SK-N-SH (cell line): ENCODE results near the gene C16orf95.

Experiments
- CTCF ChIP-seq: fragments of 200-600 bp; sonication (generic); IDR thresholded peaks from 2 replicates; pipeline ENCODE4 v1.6.1; 2017; ENCODE audit warnings: antibody characterized with exemption, mild to moderate bottlenecking, moderate library complexity
- EP300 ChIP-seq, 2 experiments: IDR thresholded peaks; 2 replicates each; pipeline versions ENCODE4 v1.4.0 to v1.6.1; 2012; ENCODE audit warnings: borderline replicate concordance in 1 of 2, low read depth in 1 of 2, low read length in 1 of 2
- FOSL2 ChIP-seq: IDR thresholded peaks from 2 replicates; pipeline ENCODE4 v1.4.0; 2012; ENCODE audit warnings: low read depth, mild to moderate bottlenecking, moderate library complexity, borderline replicate concordance
- GABPA ChIP-seq: IDR thresholded peaks from 2 replicates; pipeline ENCODE4 v1.4.0; 2012; ENCODE audit warnings: low read depth, mild to moderate bottlenecking
- JUND ChIP-seq: IDR thresholded peaks from 2 replicates; pipeline ENCODE4 v1.4.0; 2012
- MAX ChIP-seq: IDR thresholded peaks from 2 replicates; pipeline ENCODE4 v1.4.0; 2012; ENCODE audit warnings: low read depth
- MXI1 ChIP-seq: IDR thresholded peaks from 2 replicates; pipeline ENCODE4 v1.6.1; 2012; ENCODE audit warnings: mild to moderate bottlenecking, low read depth, low read length, improper control_type of control experiment
- POLR2AphosphoS5 ChIP-seq: IDR thresholded peaks from 2 replicates; pipeline ENCODE4 v1.6.1; 2012; ENCODE audit warnings: low read depth, low read length
- REST ChIP-seq: IDR thresholded peaks from 2 replicates; pipeline ENCODE4 v1.6.1; 2012; ENCODE audit warnings: mild to moderate bottlenecking, low read depth, low read length, moderate library complexity
- SIN3A ChIP-seq: IDR thresholded peaks from 2 replicates; pipeline ENCODE4 v1.6.1; 2012; ENCODE audit warnings: low read depth, mild to moderate bottlenecking, low read length, moderate library complexity, borderline replicate concordance
- SMC3 ChIP-seq: IDR thresholded peaks from 2 replicates; pipeline ENCODE4 v1.6.1; 2012; ENCODE audit warnings: low read depth, low read length, improper control_type of control experiment
- USF2 ChIP-seq: fragments of 150-350 bp; IDR thresholded peaks from 2 replicates; pipeline ENCODE4 v1.6.1; 2017; ENCODE audit warnings: antibody characterized with exemption, low read length, low read depth, borderline replicate concordance

DNA sequence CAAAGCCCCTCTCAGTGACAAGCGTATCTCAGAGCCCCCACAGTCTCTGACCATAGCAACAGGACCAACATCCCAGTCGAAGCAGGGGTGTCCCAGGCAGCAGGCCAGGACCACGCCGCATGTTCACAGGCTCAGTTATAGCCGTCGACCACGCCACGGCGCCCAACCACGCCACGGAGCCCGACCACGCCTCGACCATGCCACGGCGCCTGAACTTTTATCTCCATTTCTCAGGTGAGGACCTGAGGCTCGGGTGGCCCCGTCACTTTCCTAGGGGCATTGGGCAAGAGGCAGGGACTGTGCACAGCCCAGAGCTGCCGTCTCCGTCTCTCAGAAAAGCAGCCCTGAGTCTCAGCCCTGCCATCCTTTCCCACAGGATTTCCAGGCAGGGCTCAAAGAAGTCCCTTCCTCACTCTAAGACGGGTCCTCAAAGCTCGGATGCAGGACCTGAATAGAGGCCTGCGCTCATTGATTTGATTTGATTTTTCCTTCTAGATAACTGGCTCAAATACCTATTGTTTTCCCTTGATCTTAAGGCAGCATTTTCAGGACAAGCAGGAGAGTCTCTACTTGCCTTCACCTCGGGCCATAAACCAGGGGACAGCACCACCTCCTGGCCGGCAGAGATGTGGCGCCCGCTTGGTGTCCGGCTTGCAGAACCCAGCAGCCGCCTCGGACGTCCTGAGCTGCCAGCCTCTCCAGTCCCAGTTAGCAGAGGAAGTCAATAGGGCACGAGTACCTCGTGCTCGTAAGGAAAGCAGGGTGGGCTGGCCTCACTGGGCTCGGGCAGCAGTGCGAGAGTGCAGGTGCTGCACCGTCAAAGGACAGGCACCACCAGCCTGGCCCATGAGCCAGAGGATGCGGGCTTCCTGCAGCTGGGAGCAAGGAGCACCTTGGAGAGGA lies 38.8 kb downstream of the C16orf95 start:
- TF ChIP-seq FOSL2 = no peak
- no peak for TF ChIP-seq MAX
- TF ChIP-seq CTCF = peak; percentile 92
- no peak for TF ChIP-seq POLR2AphosphoS5
- TF ChIP-seq USF2 = no peak
- TF ChIP-seq MXI1 = no peak
- no peak for TF ChIP-seq REST
- no peak for TF ChIP-seq GABPA
- TF ChIP-seq SMC3 = peak; percentile 80
- TF ChIP-seq JUND = no peak
- no peak for TF ChIP-seq EP300 (IDR thresholded peaks at IDR 0.05; ENCODE audit: borderline replicate concordance in 1 of 2, low read depth in 1 of 2, low read length in 1 of 2)
- no peak for TF ChIP-seq SIN3A
